HepG2 (cell line): ENCODE results near the gene CBX5. TPM values are rescaled to one million over a fixed set of nuclear protein-coding genes. Genes with fewer than 3 reads are reported as not detected.

Experiments
- CC2D1A ChIP-seq: sonication (generic); formaldehyde crosslinking; IDR thresholded peaks from 2 replicates; pipeline ENCODE4 v1.8.1; 2023; ENCODE audit warnings: mild to moderate bottlenecking, missing genetic modification reagents
- KAT8 ChIP-seq: IDR thresholded peaks from 2 replicates; pipeline ENCODE4 v1.6.1; 2016; ENCODE audit warnings: missing genetic modification reagents, missing compliant biosample characterization
- MED1 ChIP-seq: sonication (generic); formaldehyde crosslinking; IDR thresholded peaks from 2 replicates; pipeline ENCODE4 v1.4.0; 2020; ENCODE audit warnings: missing genetic modification reagents
- MTA1 ChIP-seq: sonication (generic); formaldehyde crosslinking; IDR thresholded peaks from 2 replicates; pipeline ENCODE4 v1.4.0; 2020; ENCODE audit warnings: missing genetic modification reagents, mild to moderate bottlenecking, borderline replicate concordance
- SOX13 ChIP-seq, 3 experiments: fragments of 450-650 bp in 1 of 3; sonication (generic) in 1 of 3; formaldehyde crosslinking in 1 of 3; IDR thresholded peaks in 2 of 3; conservative IDR thresholded peaks in 1 of 3; 2 replicates each; pipeline versions ENCODE4 v1.5.0 to v1.6.1; 2016 to 2020; ENCODE audit warnings: antibody characterized with exemption in 1 of 3, mild to moderate bottlenecking in 1 of 3, missing compliant biosample characterization in 1 of 3, missing genetic modification reagents in 1 of 3, moderate library complexity in 1 of 3
- TFDP1 ChIP-seq: IDR thresholded peaks from 2 replicates; pipeline ENCODE4 v1.6.1; 2016; ENCODE audit warnings: missing compliant biosample characterization, missing genetic modification reagents, borderline replicate concordance
- TOE1 ChIP-seq: sonication (generic); formaldehyde crosslinking; IDR thresholded peaks from 2 replicates; pipeline ENCODE4 v1.4.0; 2020; ENCODE audit warnings: mild to moderate bottlenecking, missing genetic modification reagents
- ZEB1 ChIP-seq: IDR thresholded peaks from 2 replicates; pipeline ENCODE4 v1.6.1; 2012; ENCODE audit warnings: mild to moderate bottlenecking, low read depth, inconsistent platforms; ENCODE audit not compliant: insufficient replicate concordance
- ZNF367 ChIP-seq: sonication (generic); formaldehyde crosslinking; IDR thresholded peaks from 2 replicates; pipeline ENCODE4 v1.4.0; 2020; ENCODE audit warnings: missing genetic modification reagents, borderline replicate concordance
- ZNF574 ChIP-seq: sonication (generic); formaldehyde crosslinking; IDR thresholded peaks from 2 replicates; pipeline ENCODE4 v1.4.0; 2020; ENCODE audit warnings: missing genetic modification reagents
- ZNF772 ChIP-seq: sonication (generic); formaldehyde crosslinking; IDR thresholded peaks from 2 replicates; pipeline ENCODE4 v1.5.0; 2020; ENCODE audit warnings: mild to moderate bottlenecking, missing genetic modification reagents
- ZNF776 ChIP-seq: sonication (generic); formaldehyde crosslinking; IDR thresholded peaks from 2 replicates; pipeline ENCODE4 v1.4.0; 2020; ENCODE audit warnings: mild to moderate bottlenecking, missing genetic modification reagents
- polyA plus RNA-seq, 8 experiments: library from polyadenylated mRNA; depleted of rRNA in 3 of 8; stranded (reverse) in 7 of 8; unstranded in 1 of 8; fragments of >200 nt; fragmentation: Illumina TruSeq in 4 of 8; extraction: Trizol in 4 of 8; gene quantifications; 2 replicates each; pipeline versions ENCODE4 v1.2.1 to v1.2.3, GENCODE V29; 2011 to 2016; ENCODE audit warnings: low read depth in 4 of 8, missing spikeins in 1 of 8, mixed read lengths in 1 of 8; ENCODE audit not compliant: insufficient read depth in 1 of 8
- total RNA-seq, 5 experiments: library from RNA; depleted of rRNA; stranded (reverse); fragments of >200 nt; fragmentation: Illumina TruSeq; extraction: Trizol; gene quantifications; 2 replicates each; pipeline ENCODE4 v1.2.3, GENCODE V29; 2016; ENCODE audit warnings: low read depth in 1 of 5
- TF ChIP-seq, protein P1 (sequence below): sonication (generic); formaldehyde crosslinking; IDR thresholded peaks from 2 replicates; pipeline ENCODE4 v1.4.0; 2020; ENCODE audit warnings: missing genetic modification reagents
- TF ChIP-seq, protein P2 (sequence below): sonication (generic); formaldehyde crosslinking; IDR thresholded peaks from 2 replicates; pipeline ENCODE4 v1.4.0; 2020; ENCODE audit warnings: mild to moderate bottlenecking, missing genetic modification reagents
- TF ChIP-seq, protein P3 (sequence below), 2 experiments: sonication (generic) in 1 of 2; formaldehyde crosslinking in 1 of 2; IDR thresholded peaks; 2 replicates each; pipeline versions ENCODE4 v1.6.1 to v1.9.0; 2014 to 2022; ENCODE audit warnings: antibody characterized with exemption in 1 of 2, borderline replicate concordance in 1 of 2, inconsistent platforms in 1 of 2, low read depth in 1 of 2, missing genetic modification reagents in 1 of 2

The CBX5 gene
- total and polyA plus RNA-seq, 2 of the 13 experiments (the other 11 are each of a cell fraction or from before 2014, with no cell fraction given): 16.0 to 22.2 TPM

GRCh38 chr12:54300732-54301427 lies 21.0 kb upstream of the CBX5 start, which contains the start of gene NFE2 (continued):
- TF ChIP-seq KAT8: no peak
- peak; percentile 92 for TF ChIP-seq ZEB1
- no peak for TF ChIP-seq ZNF367 (CRISPR knock-in tag)
- TF ChIP-seq ZNF772 (CRISPR knock-in tag): no peak
- TF ChIP-seq, protein P1, sequence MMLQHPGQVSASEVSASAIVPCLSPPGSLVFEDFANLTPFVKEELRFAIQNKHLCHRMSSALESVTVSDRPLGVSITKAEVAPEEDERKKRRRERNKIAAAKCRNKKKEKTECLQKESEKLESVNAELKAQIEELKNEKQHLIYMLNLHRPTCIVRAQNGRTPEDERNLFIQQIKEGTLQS (CRISPR knock-in tag): no peak
- 0 out of 2 replicates have a peak, but pooled peaks have one; percentile 9 for TF ChIP-seq TFDP1 (CRISPR knock-in tag)
- no peak for TF ChIP-seq CC2D1A (CRISPR knock-in tag)
- 0 out of 2 replicates have a peak, but pooled peaks have one; percentile 7 for TF ChIP-seq MED1
- no peak for TF ChIP-seq TOE1 (CRISPR knock-in tag)
- 0 out of 2 replicates have a peak, but pooled peaks have one; percentile 17 for TF ChIP-seq ZNF574 (CRISPR knock-in tag)
- TF ChIP-seq SOX13 (IDR thresholded peaks at IDR 0.05): no peak
- no peak for TF ChIP-seq SOX13 (CRISPR knock-in tag; conservative IDR thresholded peaks at IDR 0.05 in 1 of 2, IDR thresholded peaks at IDR 0.05 in 1 of 2)
- TF ChIP-seq, protein P2, sequence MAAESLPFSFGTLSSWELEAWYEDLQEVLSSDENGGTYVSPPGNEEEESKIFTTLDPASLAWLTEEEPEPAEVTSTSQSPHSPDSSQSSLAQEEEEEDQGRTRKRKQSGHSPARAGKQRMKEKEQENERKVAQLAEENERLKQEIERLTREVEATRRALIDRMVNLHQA: no peak
- TF ChIP-seq, protein P3, sequence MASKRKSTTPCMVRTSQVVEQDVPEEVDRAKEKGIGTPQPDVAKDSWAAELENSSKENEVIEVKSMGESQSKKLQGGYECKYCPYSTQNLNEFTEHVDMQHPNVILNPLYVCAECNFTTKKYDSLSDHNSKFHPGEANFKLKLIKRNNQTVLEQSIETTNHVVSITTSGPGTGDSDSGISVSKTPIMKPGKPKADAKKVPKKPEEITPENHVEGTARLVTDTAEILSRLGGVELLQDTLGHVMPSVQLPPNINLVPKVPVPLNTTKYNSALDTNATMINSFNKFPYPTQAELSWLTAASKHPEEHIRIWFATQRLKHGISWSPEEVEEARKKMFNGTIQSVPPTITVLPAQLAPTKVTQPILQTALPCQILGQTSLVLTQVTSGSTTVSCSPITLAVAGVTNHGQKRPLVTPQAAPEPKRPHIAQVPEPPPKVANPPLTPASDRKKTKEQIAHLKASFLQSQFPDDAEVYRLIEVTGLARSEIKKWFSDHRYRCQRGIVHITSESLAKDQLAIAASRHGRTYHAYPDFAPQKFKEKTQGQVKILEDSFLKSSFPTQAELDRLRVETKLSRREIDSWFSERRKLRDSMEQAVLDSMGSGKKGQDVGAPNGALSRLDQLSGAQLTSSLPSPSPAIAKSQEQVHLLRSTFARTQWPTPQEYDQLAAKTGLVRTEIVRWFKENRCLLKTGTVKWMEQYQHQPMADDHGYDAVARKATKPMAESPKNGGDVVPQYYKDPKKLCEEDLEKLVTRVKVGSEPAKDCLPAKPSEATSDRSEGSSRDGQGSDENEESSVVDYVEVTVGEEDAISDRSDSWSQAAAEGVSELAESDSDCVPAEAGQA (IDR thresholded peaks at IDR 0.05; ENCODE audit: low read depth): no peak
- TF ChIP-seq, protein P3 (CRISPR knock-in tag; IDR thresholded peaks at IDR 0.05; ENCODE audit: borderline replicate concordance): no peak
- TF ChIP-seq ZNF776: 0 out of 2 replicates have a peak, but pooled peaks have one; percentile 44
- peak; percentile 54; the same call in 1 of the 2 replicates for TF ChIP-seq MTA1 (CRISPR knock-in tag)
